Embryonic facial prominence (tissue), 1 donor: ENCODE data around the gene CPVL.
A peak's percentile ranks its signal among the peaks of the same experiment; 100 is the strongest.

Experiments used
- DNase-seq: peaks from one replicate; pipeline ENCODE4 v3.0.0-alpha.2; 2016; ENCODE audit errors: extremely low spot score

The CPVL gene

GRCh38 chr7:29005406-29005805 lies 140.9 kb downstream of the CPVL start:
- DNase-seq: no peak

GRCh38 chr7:29003703-29004102 lies 142.6 kb downstream of the CPVL start:
- DNase-seq: no peak

GRCh38 chr7:29000717-29001076 lies 145.6 kb downstream of the CPVL start:
- DNase-seq: no peak

GRCh38 chr7:28999895-29000716 lies 146.2 kb downstream of the CPVL start:
- DNase-seq: no peak

- DNase-seq: no peak
These were observed 146.9 kb downstream of the CPVL start for GRCh38 chr7:28999427-28999826.

GRCh38 chr7:28998105-28998504 lies 148.2 kb downstream of the CPVL start:
- DNase-seq: no peak

GRCh38 chr7:28996836-28997235 lies 149.5 kb downstream of the CPVL start:
- no peak for DNase-seq

GRCh38 chr7:28993371-28993770 lies 153.0 kb downstream of the CPVL start:
- no peak for DNase-seq

- DNase-seq: no peak
These were observed 153.5 kb downstream of the CPVL start for GRCh38 chr7:28992798-28993197.

GRCh38 chr7:28990200-28990960 lies 156.0 kb downstream of the CPVL start:
- no peak for DNase-seq

GRCh38 chr7:28989211-28989980 lies 156.9 kb downstream of the CPVL start:
- no peak for DNase-seq

- DNase-seq: no peak
These were observed 157.5 kb downstream of the CPVL start for GRCh38 chr7:28988810-28989209.

GRCh38 chr7:28988091-28988490 lies 158.2 kb downstream of the CPVL start:
- DNase-seq: no peak

- DNase-seq: no peak
These were observed 159.6 kb downstream of the CPVL start for GRCh38 chr7:28986765-28987110.

- no peak for DNase-seq
These were observed 160.1 kb downstream of the CPVL start for GRCh38 chr7:28986028-28986764.

- DNase-seq: peak; percentile 56
These were observed 161.7 kb downstream of the CPVL start for GRCh38 chr7:28984631-28985030.

GRCh38 chr7:28984217-28984616 lies 162.1 kb downstream of the CPVL start:
- no peak for DNase-seq

- no peak for DNase-seq
These were observed 162.7 kb downstream of the CPVL start for GRCh38 chr7:28983396-28984190.

- no peak for DNase-seq
These were observed 165.2 kb downstream of the CPVL start for GRCh38 chr7:28981161-28981465.

GRCh38 chr7:28980451-28981160 lies 165.7 kb downstream of the CPVL start:
- no peak for DNase-seq

GRCh38 chr7:28979776-28980175 lies 166.6 kb downstream of the CPVL start:
- DNase-seq: no peak
